ENCODE measurements around the gene ZNRF1.

DNA sequence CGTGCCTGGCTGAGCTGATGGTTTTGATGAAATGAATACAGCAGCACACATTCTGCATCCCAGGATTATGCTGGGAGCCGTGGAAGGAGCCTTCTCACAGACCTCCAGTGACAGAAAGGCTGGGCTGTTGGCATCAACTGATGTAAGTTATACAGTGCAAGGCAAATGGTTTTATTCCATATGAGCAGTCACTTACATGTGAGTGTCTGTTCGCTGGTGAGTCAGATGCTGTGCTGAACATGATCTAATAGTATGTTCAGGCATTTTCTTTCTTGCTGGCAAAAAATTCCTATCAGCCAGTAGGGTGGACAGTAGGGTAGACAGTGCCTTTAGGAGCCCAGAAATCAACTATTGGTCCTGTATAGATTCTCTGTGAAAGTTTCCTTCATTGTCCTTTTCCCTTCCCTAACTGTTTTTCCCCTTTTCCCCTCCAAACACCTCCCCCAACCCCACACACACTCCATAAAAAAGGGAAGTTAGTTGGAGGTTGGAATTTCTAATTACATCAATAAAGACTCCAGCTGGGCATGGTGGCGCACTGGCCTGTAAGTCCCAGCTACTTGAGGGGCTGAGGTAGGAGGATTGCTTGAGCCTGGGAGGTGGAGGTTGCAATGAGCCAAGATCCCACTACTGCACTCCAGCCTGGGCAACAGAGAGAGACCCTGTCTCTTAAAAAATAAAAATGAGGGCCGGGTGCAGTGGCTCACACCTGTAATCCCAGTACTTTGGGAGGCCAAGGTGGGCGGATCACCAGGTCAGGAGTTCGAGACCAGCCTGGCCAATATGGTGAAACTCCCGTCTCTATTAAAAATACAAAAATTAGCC, 81.6 kb downstream of the ZNRF1 start:
- TF ChIP-seq, protein P1, sequence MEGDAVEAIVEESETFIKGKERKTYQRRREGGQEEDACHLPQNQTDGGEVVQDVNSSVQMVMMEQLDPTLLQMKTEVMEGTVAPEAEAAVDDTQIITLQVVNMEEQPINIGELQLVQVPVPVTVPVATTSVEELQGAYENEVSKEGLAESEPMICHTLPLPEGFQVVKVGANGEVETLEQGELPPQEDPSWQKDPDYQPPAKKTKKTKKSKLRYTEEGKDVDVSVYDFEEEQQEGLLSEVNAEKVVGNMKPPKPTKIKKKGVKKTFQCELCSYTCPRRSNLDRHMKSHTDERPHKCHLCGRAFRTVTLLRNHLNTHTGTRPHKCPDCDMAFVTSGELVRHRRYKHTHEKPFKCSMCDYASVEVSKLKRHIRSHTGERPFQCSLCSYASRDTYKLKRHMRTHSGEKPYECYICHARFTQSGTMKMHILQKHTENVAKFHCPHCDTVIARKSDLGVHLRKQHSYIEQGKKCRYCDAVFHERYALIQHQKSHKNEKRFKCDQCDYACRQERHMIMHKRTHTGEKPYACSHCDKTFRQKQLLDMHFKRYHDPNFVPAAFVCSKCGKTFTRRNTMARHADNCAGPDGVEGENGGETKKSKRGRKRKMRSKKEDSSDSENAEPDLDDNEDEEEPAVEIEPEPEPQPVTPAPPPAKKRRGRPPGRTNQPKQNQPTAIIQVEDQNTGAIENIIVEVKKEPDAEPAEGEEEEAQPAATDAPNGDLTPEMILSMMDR (IDR thresholded peaks at IDR 0.05 in 8 of 11, conservative IDR thresholded peaks at IDR 0.05 in 3 of 11) = no peak
- no peak for TF ChIP-seq POLR2AphosphoS5 (IDR thresholded peaks at IDR 0.05)
